Vagina (tissue), 2 donors: ENCODE results near the gene TANGO2. TPM values are rescaled to one million over a fixed set of nuclear protein-coding genes. Genes with fewer than 3 reads are reported as not detected.

ENCODE experiments used
- DNase-seq, 2 donors: peaks; one replicate each; pipeline ENCODE4 v3.0.0-alpha.2; 2017; ENCODE audit errors: extremely low spot score in 2 of 2
- H3K27ac ChIP-seq: fragments of 200-600 bp; sonication (generic); one replicate; pipeline ENCODE4 v1.5.1; 2019
- H3K27me3 ChIP-seq: fragments of 200-600 bp; sonication (generic); one replicate; pipeline ENCODE4 v1.5.1; 2019
- H3K36me3 ChIP-seq, 2 donors: fragments of 200-600 bp; sonication (generic); one replicate each; pipeline ENCODE4 v1.5.1; 2017 to 2019
- H3K4me1 ChIP-seq: fragments of 200-600 bp; sonication (generic); one replicate; pipeline ENCODE4 v1.5.1; 2019
- H3K4me3 ChIP-seq, 2 donors: fragments of 200-600 bp; sonication (generic); 1 replicate in 1 of 2; 2 replicates in 1 of 2; pipeline ENCODE4 v1.5.1; 2016 to 2019
- H3K9me3 ChIP-seq: fragments of 200-600 bp; sonication (generic); one replicate; pipeline ENCODE4 v1.5.1; 2019
- POLR2A ChIP-seq, 2 donors: fragments of 450-650 bp; IDR thresholded peaks; one replicate each; pipeline ENCODE4 v1.6.1; 2017; ENCODE audit warnings: antibody characterized with exemption in 2 of 2, mild to moderate bottlenecking in 2 of 2, moderate library complexity in 2 of 2
- POLR2AphosphoS5 ChIP-seq, 2 donors: sonication (generic); formaldehyde crosslinking; IDR thresholded peaks; one replicate each; pipeline ENCODE4 v1.9.0; 2017; ENCODE audit warnings: antibody characterized with exemption in 2 of 2, mild to moderate bottlenecking in 2 of 2, low read depth in 1 of 2; ENCODE audit not compliant: insufficient read depth in 1 of 2
- intact Hi-C: fragments of 100-400 bp; cut with DNase I; formaldehyde crosslinking; loops from one replicate; pipeline ENCODE4 v1.15.1; 2023
- total RNA-seq: library from RNA; depleted of rRNA; stranded (reverse); fragments of >200 nt; gene quantifications from one replicate; pipeline ENCODE4 v1.2.3, GENCODE V29; 2016
- TF ChIP-seq, protein P1 (sequence below), 3 experiments: fragments of 450-650 bp in 2 of 3; fragments of 200-600 bp in 1 of 3; sonication (generic) in 1 of 3; IDR thresholded peaks; one replicate each; pipeline ENCODE4 v1.5.1; 2017 to 2019; ENCODE audit warnings: antibody characterized with exemption in 3 of 3, mild to moderate bottlenecking in 2 of 3, moderate library complexity in 2 of 3

TANGO2 gene
- total RNA-seq, 1 donor from 2014 or later, result 21.4 TPM

DNA sequence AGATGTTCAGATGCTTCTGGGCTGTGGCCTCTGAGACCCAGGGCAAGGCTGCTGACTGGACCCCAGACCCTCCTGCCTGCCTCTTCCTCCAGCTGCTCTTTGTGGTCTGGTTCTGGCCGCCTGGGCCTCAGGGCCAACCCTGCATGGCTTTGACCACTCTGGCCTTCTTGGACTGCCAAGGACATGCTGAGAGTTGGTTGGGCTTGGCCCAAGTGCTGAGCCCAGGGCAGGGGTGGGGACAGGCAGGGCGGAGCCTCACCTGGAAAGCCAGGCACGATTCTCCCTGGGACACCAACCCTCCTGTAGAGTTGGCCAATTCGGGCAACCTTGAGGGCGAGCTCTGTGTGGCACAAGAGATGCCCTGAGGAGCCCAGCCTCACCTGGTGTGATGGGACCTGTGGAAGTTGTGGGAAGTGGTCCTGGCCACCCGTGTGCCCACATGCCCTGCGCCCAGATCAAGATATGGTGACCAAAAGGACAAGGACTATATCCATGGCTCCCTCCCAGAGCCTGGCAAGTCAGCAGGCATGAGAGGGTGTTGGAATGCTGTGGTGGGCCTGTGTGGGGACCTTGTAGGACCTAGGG lies 11.6 kb downstream of the TANGO2 start:
- DNase-seq, result no peak
- intact Hi-C loops, result no loop called here
- H3K4me1 ChIP-seq, result peaks cover 17% of the 10 kb centered on the region

DNA sequence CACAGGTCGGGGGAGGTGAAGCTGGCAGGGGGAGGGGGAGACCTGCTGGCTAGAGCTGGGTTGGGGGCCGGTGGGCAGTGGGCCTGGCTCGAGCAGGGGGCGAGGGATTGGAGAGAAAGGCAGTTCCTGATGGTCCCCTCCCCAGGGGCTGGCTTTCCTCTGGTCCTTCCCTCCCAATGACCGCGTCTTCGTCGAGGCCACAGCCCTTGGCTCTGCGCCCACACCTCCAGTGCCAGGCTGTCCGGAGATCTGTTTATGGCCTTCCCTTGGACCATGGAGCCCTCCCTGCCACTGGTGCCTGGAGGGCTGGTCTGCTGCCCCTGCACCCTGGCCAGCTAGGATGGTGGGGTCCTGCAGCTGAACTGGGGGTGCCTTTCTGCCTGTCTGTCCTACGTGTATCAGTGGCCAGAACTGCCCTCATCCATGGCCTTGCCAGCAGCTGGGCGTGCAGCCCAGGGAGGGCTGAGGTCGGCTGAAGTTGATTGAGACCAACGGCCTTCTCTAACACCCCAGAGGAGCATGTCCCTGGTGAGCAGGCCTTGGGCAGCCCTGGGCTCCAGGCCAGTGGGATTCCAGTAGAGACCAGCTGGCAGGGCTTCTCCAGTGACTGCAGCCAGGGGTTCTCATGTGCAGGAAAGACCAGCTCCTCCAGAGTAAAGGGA lies 12.3 kb downstream of the TANGO2 start:
- Histone ChIP-seq H3K9me3 (no peaks in the 10 kb centered on the region), H3K4me1 (peaks cover 17% of the 10 kb centered on the region), H3K36me3 (no peaks in the 10 kb centered on the region), H3K27ac (no peak overlapping the region), H3K4me3 (no peak overlapping the region), H3K27me3 (no peaks in the 10 kb centered on the region)
- TF ChIP-seq, protein P1, sequence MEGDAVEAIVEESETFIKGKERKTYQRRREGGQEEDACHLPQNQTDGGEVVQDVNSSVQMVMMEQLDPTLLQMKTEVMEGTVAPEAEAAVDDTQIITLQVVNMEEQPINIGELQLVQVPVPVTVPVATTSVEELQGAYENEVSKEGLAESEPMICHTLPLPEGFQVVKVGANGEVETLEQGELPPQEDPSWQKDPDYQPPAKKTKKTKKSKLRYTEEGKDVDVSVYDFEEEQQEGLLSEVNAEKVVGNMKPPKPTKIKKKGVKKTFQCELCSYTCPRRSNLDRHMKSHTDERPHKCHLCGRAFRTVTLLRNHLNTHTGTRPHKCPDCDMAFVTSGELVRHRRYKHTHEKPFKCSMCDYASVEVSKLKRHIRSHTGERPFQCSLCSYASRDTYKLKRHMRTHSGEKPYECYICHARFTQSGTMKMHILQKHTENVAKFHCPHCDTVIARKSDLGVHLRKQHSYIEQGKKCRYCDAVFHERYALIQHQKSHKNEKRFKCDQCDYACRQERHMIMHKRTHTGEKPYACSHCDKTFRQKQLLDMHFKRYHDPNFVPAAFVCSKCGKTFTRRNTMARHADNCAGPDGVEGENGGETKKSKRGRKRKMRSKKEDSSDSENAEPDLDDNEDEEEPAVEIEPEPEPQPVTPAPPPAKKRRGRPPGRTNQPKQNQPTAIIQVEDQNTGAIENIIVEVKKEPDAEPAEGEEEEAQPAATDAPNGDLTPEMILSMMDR (IDR thresholded peaks at IDR 0.05), result no peak
- no peak for TF ChIP-seq POLR2AphosphoS5 (IDR thresholded peaks at IDR 0.05; ENCODE audit: insufficient read depth in 1 of 2, low read depth in 1 of 2)
- TF ChIP-seq POLR2A (IDR thresholded peaks at IDR 0.05), result no peak
- no peak for DNase-seq
- intact Hi-C loops, result no loop called here

More for the DNA sequence above, 11.6 kb downstream of the TANGO2 start:
- TF ChIP-seq POLR2A (IDR thresholded peaks at IDR 0.05), result no peak
- no peak for TF ChIP-seq POLR2AphosphoS5 (IDR thresholded peaks at IDR 0.05; ENCODE audit: insufficient read depth in 1 of 2, low read depth in 1 of 2)
- TF ChIP-seq, protein P1 (IDR thresholded peaks at IDR 0.05), result no peak
- no peaks in the 10 kb centered on the region for H3K9me3 ChIP-seq
- no peak overlapping the region for H3K27ac ChIP-seq
- no peaks in the 10 kb centered on the region for H3K36me3 ChIP-seq
- no peak overlapping the region for H3K4me3 ChIP-seq
- H3K27me3 ChIP-seq, result no peaks in the 10 kb centered on the region

DNA sequence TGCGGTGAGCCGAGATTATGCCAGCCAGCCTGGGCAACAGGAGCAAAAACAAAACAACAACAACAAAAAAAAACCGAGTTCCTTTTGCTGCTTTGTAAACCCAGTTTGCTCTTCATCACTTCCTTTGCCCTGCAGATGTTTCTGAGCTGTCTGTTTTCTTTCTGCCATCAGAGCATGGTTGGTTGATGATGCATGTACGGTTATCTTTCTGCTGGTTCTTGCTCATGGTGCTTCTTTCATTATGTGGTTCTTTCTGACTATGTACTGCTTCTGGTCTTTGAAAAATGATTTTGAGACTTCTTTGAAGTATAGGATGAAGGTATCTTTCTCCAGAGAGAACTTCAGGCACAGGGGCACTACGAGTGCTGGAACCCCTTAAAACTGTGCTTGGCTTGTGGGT lies 13.2 kb downstream of the TANGO2 start:
- no peak for DNase-seq
- TF ChIP-seq, protein P1 (IDR thresholded peaks at IDR 0.05), result no peak
- no peak for TF ChIP-seq POLR2AphosphoS5 (IDR thresholded peaks at IDR 0.05; ENCODE audit: insufficient read depth in 1 of 2, low read depth in 1 of 2)
- TF ChIP-seq POLR2A (IDR thresholded peaks at IDR 0.05), result no peak
- no peak overlapping the region for H3K4me3 ChIP-seq
- H3K27ac ChIP-seq, result no peak overlapping the region
- H3K4me1 ChIP-seq, result peaks cover 17% of the 10 kb centered on the region
- no peaks in the 10 kb centered on the region for H3K36me3 ChIP-seq
- intact Hi-C loops, result no loop called here
- no peaks in the 10 kb centered on the region for H3K27me3 ChIP-seq
- H3K9me3 ChIP-seq, result no peaks in the 10 kb centered on the region

DNA sequence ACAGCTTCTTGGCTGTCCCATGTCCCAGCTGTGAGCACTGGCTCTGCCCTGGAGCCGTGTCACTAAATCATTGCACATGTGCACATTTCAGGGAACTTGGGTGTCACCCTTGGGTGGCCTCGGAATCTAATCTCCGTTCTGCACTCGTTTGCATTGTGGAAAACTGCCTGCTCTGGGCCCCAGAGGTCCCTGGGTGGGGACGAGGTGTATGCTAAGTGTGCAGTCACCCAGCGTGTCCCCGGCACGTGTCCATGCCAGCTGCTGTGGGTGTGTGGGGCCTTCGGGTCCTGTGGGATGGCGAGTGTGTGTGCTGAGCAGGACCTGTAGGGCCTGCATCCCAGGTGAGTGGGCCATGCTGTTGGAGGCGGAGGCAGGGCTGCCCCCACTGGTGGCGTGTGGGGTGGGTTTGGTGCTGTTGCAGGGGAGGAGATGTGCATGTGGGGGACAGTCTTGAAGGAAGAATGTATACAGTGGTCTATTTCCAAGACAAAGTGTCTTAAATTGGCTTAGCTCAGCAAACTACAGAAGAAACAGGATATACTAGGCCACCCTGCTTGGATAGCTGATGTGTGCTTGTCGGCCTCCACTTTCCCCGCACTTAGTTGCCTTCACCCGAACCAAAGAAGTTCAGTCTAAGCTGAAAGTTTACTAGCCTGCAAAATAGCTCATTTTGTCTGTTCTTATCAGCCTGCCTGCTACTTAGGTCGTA lies 14.6 kb downstream of the TANGO2 start:
- H3K9me3 ChIP-seq, result no peaks in the 10 kb centered on the region
- no peak for TF ChIP-seq POLR2A (IDR thresholded peaks at IDR 0.05)
- TF ChIP-seq, protein P1 (IDR thresholded peaks at IDR 0.05), result no peak
- no peak for TF ChIP-seq POLR2AphosphoS5 (IDR thresholded peaks at IDR 0.05; ENCODE audit: insufficient read depth in 1 of 2, low read depth in 1 of 2)
- no peak overlapping the region for H3K27ac ChIP-seq
- H3K4me3 ChIP-seq, result no peak overlapping the region
- H3K36me3 ChIP-seq, result no peaks in the 10 kb centered on the region
- peaks cover 17% of the 10 kb centered on the region for H3K4me1 ChIP-seq
- H3K27me3 ChIP-seq, result no peaks in the 10 kb centered on the region
- no peak for DNase-seq
- intact Hi-C loops, result no loop called here
